H1 (cell line): ENCODE data around the gene UPP1. TPM values are rescaled to one million over a fixed set of nuclear protein-coding genes. Genes with fewer than 3 reads are reported as not detected.

Experiments used
- CTCF ChIA-PET: fragments of 300-600 bp; sonication (Branson Sonifier 250); formaldehyde crosslinking; loops from one replicate; lab custom pipeline; 2021; ENCODE audit not compliant: partially characterized antibody; lab: Charles Lee
- POLR2A ChIA-PET: fragments of 300-600 bp; sonication (Branson Sonifier 250); formaldehyde crosslinking; loops from one replicate; lab custom pipeline; 2021; ENCODE audit warnings: inconsistent platforms; ENCODE audit not compliant: partially characterized antibody; lab: Charles Lee
- DNase-seq, 2 experiments: peaks; one replicate each; pipeline versions ENCODE4 v3.0.0 to v3.0.0-alpha.2; 2010 to 2022; ENCODE audit warnings: low spot score in 2 of 2, low read depth in 1 of 2, mixed read lengths in 1 of 2
- FAIRE-seq: peaks from 2 replicates; lab custom pipeline; 2011; peaks lifted over from hg19 to GRCh38; lab: Jason Lieb, UNC
- H2AFZ ChIP-seq: 2 replicates; pipeline ENCODE4 v1.8.1; 2012; ENCODE audit warnings: low read length, inconsistent platforms
- H2AK5ac ChIP-seq: 2 replicates; pipeline ENCODE4 v1.6.1; 2013; ENCODE audit warnings: low read depth, low read length
- H2BK120ac ChIP-seq: replicated peaks from 2 replicates; pipeline ENCODE3; 2013; ENCODE audit warnings: low read depth, low read length, inconsistent platforms
- H2BK12ac ChIP-seq: 2 replicates; pipeline ENCODE4 v1.6.1; 2013; ENCODE audit warnings: low read depth, low read length
- H2BK15ac ChIP-seq: 2 replicates; pipeline ENCODE4 v1.6.1; 2013; ENCODE audit warnings: low read length
- H2BK20ac ChIP-seq: 2 replicates; pipeline ENCODE4 v1.6.1; 2013; ENCODE audit warnings: low read length
- H2BK5ac ChIP-seq: 2 replicates; pipeline ENCODE4 v1.6.1; 2013; ENCODE audit warnings: low read depth, low read length
- H3K14ac ChIP-seq: 2 replicates; pipeline ENCODE4 v1.6.1; 2013; ENCODE audit warnings: inconsistent platforms; ENCODE audit not compliant: insufficient read length
- H3K18ac ChIP-seq: 2 replicates; pipeline ENCODE4 v1.6.1; 2013; ENCODE audit warnings: low read length; ENCODE audit errors: extremely low read depth
- H3K23ac ChIP-seq: 2 replicates; pipeline ENCODE4 v1.6.1; 2013; ENCODE audit warnings: inconsistent platforms; ENCODE audit not compliant: insufficient read length
- H3K23me2 ChIP-seq: 2 replicates; pipeline ENCODE4 v1.6.1; 2013; ENCODE audit warnings: low read depth, low read length
- H3K27ac ChIP-seq: 2 replicates; pipeline ENCODE4 v1.6.1; 2011; ENCODE audit warnings: low read depth, low read length, inconsistent platforms
- H3K27me3 ChIP-seq, 4 experiments: replicated peaks in 1 of 4; 1 replicate in 1 of 4; 2 replicates in 3 of 4; pipeline versions ENCODE4 v1.6.1 to v1.8.1; 2011 to 2013; ENCODE audit warnings: low read length in 3 of 4, mild to moderate bottlenecking in 3 of 4, inconsistent platforms in 2 of 4, mixed read lengths in 2 of 4, moderate library complexity in 1 of 4; ENCODE audit not compliant: control insufficient read depth in 3 of 4, insufficient read depth in 3 of 4; ENCODE audit errors: extremely low read depth in 1 of 4
- H3K36me3 ChIP-seq, 4 experiments: 2 replicates each; pipeline versions ENCODE4 v1.6.1 to v1.8.1; 2011 to 2013; ENCODE audit warnings: mild to moderate bottlenecking in 4 of 4, low read length in 3 of 4, moderate library complexity in 2 of 4, control low read depth in 1 of 4, inconsistent platforms in 1 of 4; ENCODE audit not compliant: insufficient read depth in 4 of 4, control insufficient read depth in 2 of 4
- H3K4ac ChIP-seq: replicated peaks from 2 replicates; pipeline ENCODE3; 2013; ENCODE audit warnings: low read length, low read depth, mixed read lengths, inconsistent platforms; ENCODE audit not compliant: insufficient read length
- H3K4me1 ChIP-seq, 4 experiments: replicated peaks in 1 of 4; 1 replicate in 1 of 4; 2 replicates in 3 of 4; pipeline versions ENCODE4 v1.6.1 to v1.8.1; 2011 to 2013; ENCODE audit warnings: low read length in 3 of 4, inconsistent platforms in 2 of 4, mixed read lengths in 1 of 4; ENCODE audit not compliant: insufficient read depth in 4 of 4, control insufficient read depth in 3 of 4
- H3K4me2 ChIP-seq, 2 experiments: 2 replicates each; pipeline versions ENCODE4 v1.6.1 to v1.8.1; 2011 to 2013; ENCODE audit warnings: low read depth in 2 of 2, low read length in 2 of 2, control low read depth in 1 of 2, inconsistent platforms in 1 of 2, mild to moderate bottlenecking in 1 of 2; ENCODE audit not compliant: insufficient read depth in 1 of 2
- H3K4me3 ChIP-seq, 4 experiments: fragments of 200-600, 300-600 bp in 1 of 4; sonication (generic), shearing (Covaris generic), sonication (Bioruptor Twin) in 1 of 4; 2 replicates each; pipeline versions ENCODE4 v1.5.1 to v1.8.1; 2011 to 2016; ENCODE audit warnings: low read length in 4 of 4, low read depth in 3 of 4, control low read depth in 2 of 4, inconsistent platforms in 2 of 4, mild to moderate bottlenecking in 2 of 4, mixed read lengths in 1 of 4, moderate library complexity in 1 of 4; ENCODE audit not compliant: insufficient read depth in 2 of 4; ENCODE audit errors: extremely low read depth in 1 of 4
- H3K56ac ChIP-seq: replicated peaks from 2 replicates; pipeline ENCODE3; 2013; ENCODE audit warnings: low read depth, mild to moderate bottlenecking, mixed read lengths, low read length, inconsistent platforms; ENCODE audit not compliant: insufficient read length
- H3K79me1 ChIP-seq: 2 replicates; pipeline ENCODE4 v1.6.1; 2013; ENCODE audit warnings: low read depth, low read length, control low read depth
- H3K79me2 ChIP-seq, 2 experiments: 2 replicates each; pipeline versions ENCODE4 v1.6.1 to v1.8.1; 2012 to 2013; ENCODE audit warnings: low read length in 2 of 2, mild to moderate bottlenecking in 2 of 2, inconsistent platforms in 1 of 2; ENCODE audit not compliant: insufficient read depth in 2 of 2, control insufficient read depth in 1 of 2
- H3K9ac ChIP-seq, 4 experiments: replicated peaks in 1 of 4; 1 replicate in 1 of 4; 2 replicates in 3 of 4; pipeline versions ENCODE4 v1.6.1 to v1.8.1; 2011 to 2013; ENCODE audit warnings: low read depth in 3 of 4, low read length in 3 of 4, control low read depth in 2 of 4, mild to moderate bottlenecking in 2 of 4, moderate library complexity in 2 of 4, inconsistent platforms in 1 of 4; ENCODE audit errors: extremely low read depth in 1 of 4
- H3K9me3 ChIP-seq, 2 experiments: 2 replicates each; pipeline versions ENCODE4 v1.6.1 to v1.8.1; 2012 to 2013; ENCODE audit warnings: mild to moderate bottlenecking in 2 of 2, moderate library complexity in 2 of 2, control low read depth in 1 of 2, inconsistent platforms in 1 of 2, low read depth in 1 of 2, low read length in 1 of 2, mixed read lengths in 1 of 2; ENCODE audit not compliant: insufficient read depth in 2 of 2
- H4K20me1 ChIP-seq, 2 experiments: replicated peaks in 1 of 2; 2 replicates each; pipeline versions ENCODE3 to v1.8.1; 2011 to 2013; ENCODE audit warnings: inconsistent platforms in 2 of 2, low read length in 2 of 2, mild to moderate bottlenecking in 1 of 2; ENCODE audit not compliant: insufficient read depth in 2 of 2, control insufficient read depth in 1 of 2
- H4K5ac ChIP-seq: 2 replicates; pipeline ENCODE4 v1.6.1; 2013; ENCODE audit warnings: low read length, low read depth, mixed read lengths, inconsistent platforms; ENCODE audit not compliant: insufficient read length
- H4K8ac ChIP-seq: 2 replicates; pipeline ENCODE4 v1.8.0; 2013; ENCODE audit warnings: mild to moderate bottlenecking, moderate library complexity, low read length, inconsistent platforms; ENCODE audit not compliant: insufficient read depth; ENCODE audit errors: extremely low read depth
- H4K91ac ChIP-seq: replicated peaks from 2 replicates; pipeline ENCODE3; 2013; ENCODE audit warnings: low read length, mixed read lengths, inconsistent platforms; ENCODE audit not compliant: insufficient read length
- ASH2L ChIP-seq: fragments of 200-600, 300-600 bp; sonication (generic); IDR thresholded peaks from one replicate; pipeline ENCODE4 v1.7.1; 2017; ENCODE audit warnings: low read length
- CREB1 ChIP-seq: IDR thresholded peaks from 2 replicates; pipeline ENCODE4 v1.6.1; 2012; ENCODE audit warnings: inconsistent platforms
- EZH2 ChIP-seq: fragments of 200-600 bp; sonication (generic); IDR thresholded peaks from 2 replicates; pipeline ENCODE4 v1.7.1; 2012; ENCODE audit warnings: low read depth, mild to moderate bottlenecking, moderate library complexity, low read length, inconsistent platforms; ENCODE audit not compliant: severe bottlenecking
- FOSL1 ChIP-seq: IDR thresholded peaks from 2 replicates; pipeline ENCODE4 v1.6.1; 2011; ENCODE audit warnings: mild to moderate bottlenecking, low read depth, low read length, moderate library complexity; ENCODE audit not compliant: insufficient read depth
- HDAC6 ChIP-seq: IDR thresholded peaks from one replicate; pipeline ENCODE4 v1.7.1; 2012; ENCODE audit warnings: low read depth, mild to moderate bottlenecking, inconsistent platforms, low read length, moderate library complexity
- KDM1A ChIP-seq: fragments of 200-600, 300-600 bp; sonication (generic); IDR thresholded peaks from 2 replicates; pipeline ENCODE4 v1.7.1; 2016; ENCODE audit warnings: mild to moderate bottlenecking, low read length, borderline replicate concordance
- POLR2AphosphoS5 ChIP-seq: IDR thresholded peaks from 2 replicates; pipeline ENCODE4 v1.6.1; 2011; ENCODE audit warnings: low read depth, low read length
- RAD21 ChIP-seq, 2 experiments: IDR thresholded peaks in 1 of 2; conservative IDR thresholded peaks in 1 of 2; 2 replicates each; pipeline ENCODE4 v1.6.1; 2011; ENCODE audit warnings: low read depth in 2 of 2, low read length in 2 of 2, improper control_type of control experiment in 1 of 2, inconsistent platforms in 1 of 2, mild to moderate bottlenecking in 1 of 2, moderate library complexity in 1 of 2
- RXRA ChIP-seq: IDR thresholded peaks from 2 replicates; pipeline ENCODE4 v1.6.1; 2011; ENCODE audit warnings: low read depth, mild to moderate bottlenecking, low read length, moderate library complexity; ENCODE audit not compliant: insufficient read depth
- TAF7 ChIP-seq: optimal IDR thresholded peaks from 2 replicates; pipeline ENCODE3; 2011; ENCODE audit warnings: low read depth, mild to moderate bottlenecking, inconsistent platforms, low read length, moderate library complexity, borderline replicate concordance
- TCF12 ChIP-seq: IDR thresholded peaks from 2 replicates; pipeline ENCODE4 v1.6.1; 2011; ENCODE audit warnings: low read depth, mild to moderate bottlenecking, low read length
- WGBS, 2 experiments: shearing (Covaris generic) in 1 of 2; methylation state at CpG; one replicate each; pipeline versions ENCODE4 v1.1.6 to v1.1.7; 2013 to 2015; ENCODE audit warnings: low lambda C conversion rate in 2 of 2, mixed read lengths in 2 of 2, inconsistent platforms in 1 of 2, low coverage in 1 of 2, missing lambda C conversion rate in 1 of 2; ENCODE audit not compliant: insufficient replicate concordance in 2 of 2, insufficient coverage in 1 of 2, insufficient read length in 1 of 2; ENCODE audit errors: extremely low coverage in 1 of 2, missing lambda C conversion rate in 1 of 2; 5-methylcytosine and 5-hydroxymethylcytosine counted together
- polyA plus RNA-seq, 7 experiments: library from polyadenylated mRNA; depleted of rRNA in 3 of 7; stranded (reverse) in 5 of 7; unstranded in 2 of 7; fragments of >200 nt in 5 of 7; fragments of 200-250 nt in 2 of 7; gene quantifications; 1 replicate in 5 of 7; 2 replicates in 1 of 7; 4 replicates in 1 of 7; pipeline versions ENCODE4 v1.2.1 to v1.2.3, GENCODE V29; 2011 to 2013; ENCODE audit warnings: missing spikeins in 2 of 7, mixed read lengths in 2 of 7
- total RNA-seq: library from RNA; stranded (reverse); fragmentation: NEBNext Ultra II Directional; extraction: Animal tissue kit (Norgen Biotek cat#: 25700); gene quantifications from 2 replicates; pipeline ENCODE4 v1.2.1, GENCODE V29; 2021

The UPP1 gene
- total and polyA plus RNA-seq, 2 of the 8 experiments (the other 6 are each of a cell fraction or from before 2014, with no cell fraction given) = 40.7 to 46.2 TPM

DNA sequence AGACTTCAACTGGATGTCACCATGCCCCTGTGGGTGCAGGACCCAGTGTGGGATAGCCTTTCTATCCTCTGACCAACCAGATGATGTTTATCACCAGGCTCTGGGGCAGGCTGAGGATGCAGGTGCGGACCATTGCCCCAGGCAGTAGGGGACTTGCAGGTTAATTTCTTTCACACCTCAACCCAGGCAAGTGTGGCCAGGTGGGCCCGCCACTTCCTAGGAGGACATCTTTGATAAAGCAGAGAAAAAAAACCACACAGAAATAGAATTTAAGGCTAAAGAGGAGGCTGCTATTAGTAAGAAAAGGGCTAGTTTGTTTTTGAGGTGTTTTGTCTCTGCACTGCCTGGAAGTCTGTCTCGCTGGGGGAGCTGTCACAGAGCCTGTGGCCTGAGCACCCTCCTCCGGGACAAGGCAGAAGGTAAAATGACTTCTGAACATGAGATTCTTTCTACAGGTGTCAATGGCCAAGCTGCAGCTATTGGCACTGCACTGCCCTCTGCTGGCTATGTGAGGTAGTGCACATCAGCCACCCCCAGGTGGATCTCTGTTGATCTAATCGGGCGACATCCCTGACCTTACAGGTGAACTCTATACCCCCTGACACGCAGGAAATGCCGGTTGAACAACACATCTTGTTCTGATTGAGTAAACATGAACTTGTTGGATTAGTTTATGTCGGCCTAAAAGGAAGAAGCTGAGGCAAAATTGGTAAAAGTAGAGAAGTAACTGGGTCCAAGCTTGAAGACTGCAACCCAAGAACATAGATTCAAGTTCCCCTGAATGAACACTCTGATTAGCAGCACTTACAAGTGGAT lies 21.0 kb downstream of the UPP1 start:
- Histone ChIP-seq H2BK120ac (no peak overlapping the region), H3K56ac (no peak overlapping the region), H2AFZ (no peak overlapping the region), H3K14ac (no peak overlapping the region), H3K18ac (no peak overlapping the region), H3K4me1 (no peaks in the 10 kb centered on the region), H3K4ac (no peak overlapping the region), H3K4me3 (no peak overlapping the region), H2BK15ac (0 out of 2 replicates have a peak overlapping the region, but pooled peaks have one; percentile 96), H3K23ac (no peak overlapping the region), H2BK5ac (no peak overlapping the region; the same call in 1 of the 2 replicates), H3K36me3 (peaks cover 7 to 32% (median 22%) of the 10 kb centered on the region in 4 experiments), H2AK5ac (no peak overlapping the region), H3K23me2 (no peaks in the 10 kb centered on the region; the same call in 1 of the 2 replicates), H4K91ac (no peak overlapping the region), H4K5ac (no peak overlapping the region), H3K4me2 (no peak overlapping the region), H3K9me3 (no peaks in the 10 kb centered on the region), H2BK20ac (no peak overlapping the region), H4K20me1 (peaks cover 2% of the 10 kb centered on the region in 2 experiments), H4K8ac (no peak overlapping the region), H3K79me2 (no peaks in the 10 kb centered on the region), H3K9ac (no peak overlapping the region), H3K27me3 (no peaks in the 10 kb centered on the region), H3K27ac (no peak overlapping the region), H3K79me1 (no peaks in the 10 kb centered on the region), H2BK12ac (no peak overlapping the region)
- 49% methylated on average over 9 of the region's 9 CpGs; no CpG with 5 or more reads in 1 of the 2 experiments for WGBS, 2 experiments
- FAIRE-seq = peak; percentile 60
- peak; percentile 73 to 96 for DNase-seq
- POLR2A ChIA-PET = interaction anchor here (0.7 to 2.0 kb wide), 7 partner anchors 10 to 210 kb away, joined by 3 to 15 read pairs (median 3); partner anchors contain the start of gene UPP1
- CTCF ChIA-PET = interaction anchor here (0.7 to 4.6 kb wide), 43 partner anchors 8 to 215 kb away, joined by 3 to 38 read pairs (median 5); partner anchors contain the start of genes PKD1L1 and UPP1
- peak; percentile 92 to 95 for TF ChIP-seq RAD21 (IDR thresholded peaks at IDR 0.05 in 1 of 2, conservative IDR thresholded peaks at IDR 0.05 in 1 of 2; ENCODE audit: low read depth in 2 of 2, low read length in 2 of 2)
- no peak for TF ChIP-seq FOSL1
- TF ChIP-seq HDAC6 = no peak
- no peak for TF ChIP-seq KDM1A
- no peak for TF ChIP-seq ASH2L
- TF ChIP-seq TCF12 = no peak
- peak; percentile 50; the same call in 1 of the 2 replicates for TF ChIP-seq CREB1
- no peak for TF ChIP-seq TAF7
- TF ChIP-seq EZH2 = no peak
- no peak for TF ChIP-seq RXRA
- no peak for TF ChIP-seq POLR2AphosphoS5
